H1 (cell line): Measurements from ENCODE around the gene RAD23A. TPM values are rescaled to one million over a fixed set of nuclear protein-coding genes. Genes with fewer than 3 reads are reported as not detected.

Source experiments
- CTCF ChIA-PET: fragments of 300-600 bp; sonication (Branson Sonifier 250); formaldehyde crosslinking; loops from one replicate; lab custom pipeline; 2021; ENCODE audit not compliant: partially characterized antibody; lab: Charles Lee
- POLR2A ChIA-PET: fragments of 300-600 bp; sonication (Branson Sonifier 250); formaldehyde crosslinking; loops from one replicate; lab custom pipeline; 2021; ENCODE audit warnings: inconsistent platforms; ENCODE audit not compliant: partially characterized antibody; lab: Charles Lee
- DNase-seq, 2 experiments: peaks; one replicate each; pipeline versions ENCODE4 v3.0.0 to v3.0.0-alpha.2; 2010 to 2022; ENCODE audit warnings: low spot score in 2 of 2, low read depth in 1 of 2, mixed read lengths in 1 of 2
- FAIRE-seq: peaks from 2 replicates; lab custom pipeline; 2011; peaks lifted over from hg19 to GRCh38; lab: Jason Lieb, UNC
- H2AFZ ChIP-seq: 2 replicates; pipeline ENCODE4 v1.8.1; 2012; ENCODE audit warnings: low read length, inconsistent platforms
- H2AK5ac ChIP-seq: 2 replicates; pipeline ENCODE4 v1.6.1; 2013; ENCODE audit warnings: low read depth, low read length
- H2BK120ac ChIP-seq: replicated peaks from 2 replicates; pipeline ENCODE3; 2013; ENCODE audit warnings: low read depth, low read length, inconsistent platforms
- H2BK12ac ChIP-seq: 2 replicates; pipeline ENCODE4 v1.6.1; 2013; ENCODE audit warnings: low read depth, low read length
- H2BK15ac ChIP-seq: 2 replicates; pipeline ENCODE4 v1.6.1; 2013; ENCODE audit warnings: low read length
- H2BK20ac ChIP-seq: 2 replicates; pipeline ENCODE4 v1.6.1; 2013; ENCODE audit warnings: low read length
- H2BK5ac ChIP-seq: 2 replicates; pipeline ENCODE4 v1.6.1; 2013; ENCODE audit warnings: low read depth, low read length
- H3K14ac ChIP-seq: 2 replicates; pipeline ENCODE4 v1.6.1; 2013; ENCODE audit warnings: inconsistent platforms; ENCODE audit not compliant: insufficient read length
- H3K18ac ChIP-seq: 2 replicates; pipeline ENCODE4 v1.6.1; 2013; ENCODE audit warnings: low read length; ENCODE audit errors: extremely low read depth
- H3K23ac ChIP-seq: 2 replicates; pipeline ENCODE4 v1.6.1; 2013; ENCODE audit warnings: inconsistent platforms; ENCODE audit not compliant: insufficient read length
- H3K23me2 ChIP-seq: 2 replicates; pipeline ENCODE4 v1.6.1; 2013; ENCODE audit warnings: low read depth, low read length
- H3K27ac ChIP-seq: 2 replicates; pipeline ENCODE4 v1.6.1; 2011; ENCODE audit warnings: low read depth, low read length, inconsistent platforms
- H3K27me3 ChIP-seq, 4 experiments: replicated peaks in 1 of 4; 1 replicate in 1 of 4; 2 replicates in 3 of 4; pipeline versions ENCODE4 v1.6.1 to v1.8.1; 2011 to 2013; ENCODE audit warnings: low read length in 3 of 4, mild to moderate bottlenecking in 3 of 4, inconsistent platforms in 2 of 4, mixed read lengths in 2 of 4, moderate library complexity in 1 of 4; ENCODE audit not compliant: control insufficient read depth in 3 of 4, insufficient read depth in 3 of 4; ENCODE audit errors: extremely low read depth in 1 of 4
- H3K36me3 ChIP-seq, 4 experiments: 2 replicates each; pipeline versions ENCODE4 v1.6.1 to v1.8.1; 2011 to 2013; ENCODE audit warnings: mild to moderate bottlenecking in 4 of 4, low read length in 3 of 4, moderate library complexity in 2 of 4, control low read depth in 1 of 4, inconsistent platforms in 1 of 4; ENCODE audit not compliant: insufficient read depth in 4 of 4, control insufficient read depth in 2 of 4
- H3K4ac ChIP-seq: replicated peaks from 2 replicates; pipeline ENCODE3; 2013; ENCODE audit warnings: low read length, low read depth, mixed read lengths, inconsistent platforms; ENCODE audit not compliant: insufficient read length
- H3K4me1 ChIP-seq, 4 experiments: replicated peaks in 1 of 4; 1 replicate in 1 of 4; 2 replicates in 3 of 4; pipeline versions ENCODE4 v1.6.1 to v1.8.1; 2011 to 2013; ENCODE audit warnings: low read length in 3 of 4, inconsistent platforms in 2 of 4, mixed read lengths in 1 of 4; ENCODE audit not compliant: insufficient read depth in 4 of 4, control insufficient read depth in 3 of 4
- H3K4me2 ChIP-seq, 2 experiments: 2 replicates each; pipeline versions ENCODE4 v1.6.1 to v1.8.1; 2011 to 2013; ENCODE audit warnings: low read depth in 2 of 2, low read length in 2 of 2, control low read depth in 1 of 2, inconsistent platforms in 1 of 2, mild to moderate bottlenecking in 1 of 2; ENCODE audit not compliant: insufficient read depth in 1 of 2
- H3K4me3 ChIP-seq, 4 experiments: fragments of 200-600, 300-600 bp in 1 of 4; sonication (generic), shearing (Covaris generic), sonication (Bioruptor Twin) in 1 of 4; 2 replicates each; pipeline versions ENCODE4 v1.5.1 to v1.8.1; 2011 to 2016; ENCODE audit warnings: low read length in 4 of 4, low read depth in 3 of 4, control low read depth in 2 of 4, inconsistent platforms in 2 of 4, mild to moderate bottlenecking in 2 of 4, mixed read lengths in 1 of 4, moderate library complexity in 1 of 4; ENCODE audit not compliant: insufficient read depth in 2 of 4; ENCODE audit errors: extremely low read depth in 1 of 4
- H3K56ac ChIP-seq: replicated peaks from 2 replicates; pipeline ENCODE3; 2013; ENCODE audit warnings: low read depth, mild to moderate bottlenecking, mixed read lengths, low read length, inconsistent platforms; ENCODE audit not compliant: insufficient read length
- H3K79me1 ChIP-seq: 2 replicates; pipeline ENCODE4 v1.6.1; 2013; ENCODE audit warnings: low read depth, low read length, control low read depth
- H3K79me2 ChIP-seq, 2 experiments: 2 replicates each; pipeline versions ENCODE4 v1.6.1 to v1.8.1; 2012 to 2013; ENCODE audit warnings: low read length in 2 of 2, mild to moderate bottlenecking in 2 of 2, inconsistent platforms in 1 of 2; ENCODE audit not compliant: insufficient read depth in 2 of 2, control insufficient read depth in 1 of 2
- H3K9ac ChIP-seq, 4 experiments: replicated peaks in 1 of 4; 1 replicate in 1 of 4; 2 replicates in 3 of 4; pipeline versions ENCODE4 v1.6.1 to v1.8.1; 2011 to 2013; ENCODE audit warnings: low read depth in 3 of 4, low read length in 3 of 4, control low read depth in 2 of 4, mild to moderate bottlenecking in 2 of 4, moderate library complexity in 2 of 4, inconsistent platforms in 1 of 4; ENCODE audit errors: extremely low read depth in 1 of 4
- H3K9me3 ChIP-seq, 2 experiments: 2 replicates each; pipeline versions ENCODE4 v1.6.1 to v1.8.1; 2012 to 2013; ENCODE audit warnings: mild to moderate bottlenecking in 2 of 2, moderate library complexity in 2 of 2, control low read depth in 1 of 2, inconsistent platforms in 1 of 2, low read depth in 1 of 2, low read length in 1 of 2, mixed read lengths in 1 of 2; ENCODE audit not compliant: insufficient read depth in 2 of 2
- H4K20me1 ChIP-seq, 2 experiments: replicated peaks in 1 of 2; 2 replicates each; pipeline versions ENCODE3 to v1.8.1; 2011 to 2013; ENCODE audit warnings: inconsistent platforms in 2 of 2, low read length in 2 of 2, mild to moderate bottlenecking in 1 of 2; ENCODE audit not compliant: insufficient read depth in 2 of 2, control insufficient read depth in 1 of 2
- H4K5ac ChIP-seq: 2 replicates; pipeline ENCODE4 v1.6.1; 2013; ENCODE audit warnings: low read length, low read depth, mixed read lengths, inconsistent platforms; ENCODE audit not compliant: insufficient read length
- H4K8ac ChIP-seq: 2 replicates; pipeline ENCODE4 v1.8.0; 2013; ENCODE audit warnings: mild to moderate bottlenecking, moderate library complexity, low read length, inconsistent platforms; ENCODE audit not compliant: insufficient read depth; ENCODE audit errors: extremely low read depth
- H4K91ac ChIP-seq: replicated peaks from 2 replicates; pipeline ENCODE3; 2013; ENCODE audit warnings: low read length, mixed read lengths, inconsistent platforms; ENCODE audit not compliant: insufficient read length
- ASH2L ChIP-seq: fragments of 200-600, 300-600 bp; sonication (generic); IDR thresholded peaks from one replicate; pipeline ENCODE4 v1.7.1; 2017; ENCODE audit warnings: low read length
- KDM5A ChIP-seq: fragments of 200-600 bp; IDR thresholded peaks from 2 replicates; pipeline ENCODE4 v1.7.1; 2012; ENCODE audit warnings: mild to moderate bottlenecking, low read length, inconsistent platforms, mixed read lengths
- SP4 ChIP-seq: IDR thresholded peaks from 2 replicates; pipeline ENCODE4 v1.6.1; 2012; ENCODE audit warnings: low read length, inconsistent platforms
- SUZ12 ChIP-seq: fragments of 200-600 bp; sonication (generic); IDR thresholded peaks from 2 replicates; pipeline ENCODE4 v1.6.1; 2012; ENCODE audit warnings: mild to moderate bottlenecking, inconsistent platforms, low read length, moderate library complexity, mixed read lengths
- WGBS, 2 experiments: shearing (Covaris generic) in 1 of 2; methylation state at CpG; one replicate each; pipeline versions ENCODE4 v1.1.6 to v1.1.7; 2013 to 2015; ENCODE audit warnings: low lambda C conversion rate in 2 of 2, mixed read lengths in 2 of 2, inconsistent platforms in 1 of 2, low coverage in 1 of 2, missing lambda C conversion rate in 1 of 2; ENCODE audit not compliant: insufficient replicate concordance in 2 of 2, insufficient coverage in 1 of 2, insufficient read length in 1 of 2; ENCODE audit errors: extremely low coverage in 1 of 2, missing lambda C conversion rate in 1 of 2; 5-methylcytosine and 5-hydroxymethylcytosine counted together
- polyA plus RNA-seq, 7 experiments: library from polyadenylated mRNA; depleted of rRNA in 3 of 7; stranded (reverse) in 5 of 7; unstranded in 2 of 7; fragments of >200 nt in 5 of 7; fragments of 200-250 nt in 2 of 7; gene quantifications; 1 replicate in 5 of 7; 2 replicates in 1 of 7; 4 replicates in 1 of 7; pipeline versions ENCODE4 v1.2.1 to v1.2.3, GENCODE V29; 2011 to 2013; ENCODE audit warnings: missing spikeins in 2 of 7, mixed read lengths in 2 of 7
- total RNA-seq: library from RNA; stranded (reverse); fragmentation: NEBNext Ultra II Directional; extraction: Animal tissue kit (Norgen Biotek cat#: 25700); gene quantifications from 2 replicates; pipeline ENCODE4 v1.2.1, GENCODE V29; 2021
- TF ChIP-seq, protein P1 (sequence below): IDR thresholded peaks from 2 replicates; pipeline ENCODE4 v1.6.1; 2011; ENCODE audit warnings: low read depth, mild to moderate bottlenecking, low read length; ENCODE audit not compliant: insufficient read depth
- TF ChIP-seq, protein P2 (sequence below), 3 experiments: IDR thresholded peaks; 1 replicate in 2 of 3; 2 replicates in 1 of 3; pipeline versions ENCODE4 v1.5.1 to v1.6.1; 2011; ENCODE audit warnings: low read length in 3 of 3, mild to moderate bottlenecking in 3 of 3, inconsistent platforms in 2 of 3, low read depth in 1 of 3, moderate library complexity in 1 of 3; ENCODE audit not compliant: insufficient read depth in 1 of 3; ENCODE audit errors: control extremely low read depth in 1 of 3
- TF ChIP-seq, protein P3 (sequence below): IDR thresholded peaks from 2 replicates; pipeline ENCODE4 v1.6.1; 2012; ENCODE audit warnings: low read length, inconsistent platforms

RAD23A gene
- total and polyA plus RNA-seq, 2 of the 8 experiments (the other 6 are each of a cell fraction or from before 2014, with no cell fraction given): 40.0 to 76.1 TPM

DNA sequence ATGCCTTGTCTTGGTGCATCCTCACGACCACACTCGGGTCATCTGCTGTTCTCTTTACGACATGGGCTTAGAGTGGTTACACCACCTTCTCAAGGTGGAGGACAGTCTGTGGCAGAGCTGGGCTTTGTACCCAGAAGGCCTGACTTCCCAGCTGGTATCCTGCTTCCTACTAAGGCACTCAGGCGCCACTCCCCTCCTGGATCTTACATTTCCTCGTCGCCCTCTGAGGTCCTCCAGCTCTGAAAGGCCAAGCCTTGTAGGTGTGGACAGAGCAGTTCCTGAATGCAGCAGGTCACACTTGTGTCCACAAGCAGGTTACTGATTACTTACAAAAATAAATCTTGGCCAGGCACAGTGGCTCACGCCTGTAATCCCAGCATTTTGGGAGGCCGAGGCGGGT lies 38.5 kb upstream of the RAD23A start:
- Histone ChIP-seq H3K18ac (no peak overlapping the region), H3K9ac (no peak overlapping the region), H2BK120ac (no peak overlapping the region), H3K9me3 (no peaks in the 10 kb centered on the region), H2AK5ac (no peak overlapping the region), H2BK12ac (no peak overlapping the region), H3K4me3 (no peak overlapping the region), H2AFZ (no peak overlapping the region), H4K20me1 (no peaks in the 10 kb centered on the region), H3K4ac (no peak overlapping the region), H3K27me3 (no peaks in the 10 kb centered on the region), H3K36me3 (no peaks in the 10 kb centered on the region), H4K91ac (no peak overlapping the region), H2BK5ac (no peak overlapping the region), H3K23ac (no peak overlapping the region), H3K23me2 (no peaks in the 10 kb centered on the region), H4K8ac (no peak overlapping the region), H3K56ac (no peak overlapping the region), H2BK20ac (no peak overlapping the region), H4K5ac (no peak overlapping the region), H3K14ac (no peak overlapping the region), H3K4me2 (no peak overlapping the region), H2BK15ac (no peak overlapping the region), H3K79me1 (no peaks in the 10 kb centered on the region; the same call in 1 of the 2 replicates), H3K79me2 (no peaks in the 10 kb centered on the region), H3K4me1 (peaks cover 0 to 1% (median under 1%) of the 10 kb centered on the region in 4 experiments; a peak in 2 of 7 replicates), H3K27ac (no peak overlapping the region)
- no peak for DNase-seq
- no peak for FAIRE-seq
- ChIA-PET CTCF (interaction anchor here (0.7 to 2.5 kb wide), 6 partner anchors 9 to 183 kb away, joined by 3 to 9 read pairs (median 3); no protein-coding TSS in a partner anchor), POLR2A (interaction anchor here (0.7 to 15.0 kb wide), 11 partner anchors 9 to 62 kb away, joined by 3 to 180 read pairs (median 6); partner anchors contain the start of genes DNASE2, GCDH, RAD23A and SYCE2)
- WGBS, 2 experiments: 95% methylated on average over 9 of the region's 9 CpGs; no CpG with 5 or more reads in 1 of the 2 experiments
- TF ChIP-seq SP4: no peak
- no peak for TF ChIP-seq KDM5A
- TF ChIP-seq SUZ12: no peak
- TF ChIP-seq, protein P1, sequence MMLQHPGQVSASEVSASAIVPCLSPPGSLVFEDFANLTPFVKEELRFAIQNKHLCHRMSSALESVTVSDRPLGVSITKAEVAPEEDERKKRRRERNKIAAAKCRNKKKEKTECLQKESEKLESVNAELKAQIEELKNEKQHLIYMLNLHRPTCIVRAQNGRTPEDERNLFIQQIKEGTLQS: no peak
- TF ChIP-seq ASH2L: no peak
- TF ChIP-seq, protein P2, sequence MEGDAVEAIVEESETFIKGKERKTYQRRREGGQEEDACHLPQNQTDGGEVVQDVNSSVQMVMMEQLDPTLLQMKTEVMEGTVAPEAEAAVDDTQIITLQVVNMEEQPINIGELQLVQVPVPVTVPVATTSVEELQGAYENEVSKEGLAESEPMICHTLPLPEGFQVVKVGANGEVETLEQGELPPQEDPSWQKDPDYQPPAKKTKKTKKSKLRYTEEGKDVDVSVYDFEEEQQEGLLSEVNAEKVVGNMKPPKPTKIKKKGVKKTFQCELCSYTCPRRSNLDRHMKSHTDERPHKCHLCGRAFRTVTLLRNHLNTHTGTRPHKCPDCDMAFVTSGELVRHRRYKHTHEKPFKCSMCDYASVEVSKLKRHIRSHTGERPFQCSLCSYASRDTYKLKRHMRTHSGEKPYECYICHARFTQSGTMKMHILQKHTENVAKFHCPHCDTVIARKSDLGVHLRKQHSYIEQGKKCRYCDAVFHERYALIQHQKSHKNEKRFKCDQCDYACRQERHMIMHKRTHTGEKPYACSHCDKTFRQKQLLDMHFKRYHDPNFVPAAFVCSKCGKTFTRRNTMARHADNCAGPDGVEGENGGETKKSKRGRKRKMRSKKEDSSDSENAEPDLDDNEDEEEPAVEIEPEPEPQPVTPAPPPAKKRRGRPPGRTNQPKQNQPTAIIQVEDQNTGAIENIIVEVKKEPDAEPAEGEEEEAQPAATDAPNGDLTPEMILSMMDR (IDR thresholded peaks at IDR 0.05; ENCODE audit: control extremely low read depth in 1 of 3, insufficient read depth in 1 of 3, low read depth in 1 of 3, low read length in 3 of 3): no peak
- TF ChIP-seq, protein P3, sequence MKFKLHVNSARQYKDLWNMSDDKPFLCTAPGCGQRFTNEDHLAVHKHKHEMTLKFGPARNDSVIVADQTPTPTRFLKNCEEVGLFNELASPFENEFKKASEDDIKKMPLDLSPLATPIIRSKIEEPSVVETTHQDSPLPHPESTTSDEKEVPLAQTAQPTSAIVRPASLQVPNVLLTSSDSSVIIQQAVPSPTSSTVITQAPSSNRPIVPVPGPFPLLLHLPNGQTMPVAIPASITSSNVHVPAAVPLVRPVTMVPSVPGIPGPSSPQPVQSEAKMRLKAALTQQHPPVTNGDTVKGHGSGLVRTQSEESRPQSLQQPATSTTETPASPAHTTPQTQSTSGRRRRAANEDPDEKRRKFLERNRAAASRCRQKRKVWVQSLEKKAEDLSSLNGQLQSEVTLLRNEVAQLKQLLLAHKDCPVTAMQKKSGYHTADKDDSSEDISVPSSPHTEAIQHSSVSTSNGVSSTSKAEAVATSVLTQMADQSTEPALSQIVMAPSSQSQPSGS: no peak
